Measurements from ENCODE around the gene CDHR4. TPM values are rescaled to one million over a fixed set of nuclear protein-coding genes. Genes with fewer than 3 reads are reported as not detected.
A peak's percentile ranks its signal among the peaks of the same experiment; 100 is the strongest.
"Not testable (repeated sequence)": the region's sequence is repeated elsewhere in the genome, so short reads cannot be mapped to it uniquely, and the experiment has no call there.

CDHR4 gene
- total and polyA plus RNA-seq, 3 donors from 2014 or later: 5.5 to 11.7 (median 5.9) TPM

DNA sequence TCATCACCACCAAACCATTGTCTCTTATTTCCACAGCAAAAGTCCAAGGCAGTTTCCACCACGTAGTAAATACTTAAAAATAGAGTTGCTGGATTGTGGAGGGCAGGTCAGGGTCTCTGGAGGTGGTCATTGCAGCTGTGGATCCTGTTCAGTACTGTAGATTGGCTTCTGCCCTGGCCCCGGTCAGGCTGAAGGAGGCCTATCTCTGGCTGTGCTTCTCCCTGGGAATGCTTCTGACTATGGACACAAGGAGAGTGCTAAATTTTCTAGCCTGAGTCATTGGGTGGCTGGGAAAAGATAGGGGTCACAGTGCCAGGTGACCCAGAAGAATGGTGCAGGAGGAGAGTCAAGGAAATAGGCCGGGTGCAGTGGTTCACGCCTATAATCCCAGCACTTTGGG, 49.6 kb downstream of the CDHR4 start:
- no peak for DNase-seq
- Histone ChIP-seq H3K27ac (peak overlapping the region; percentile 9 to 70), H3K4me1 (peaks cover 45% of the 10 kb centered on the region), H3K9me3 (no peaks in the 10 kb centered on the region), H3K36me3 (ENCODE audit: low read depth, missing control alignments) (peaks cover 3% of the 10 kb centered on the region), H3K27me3 (no peaks in the 10 kb centered on the region), H3K4me3 (no peak overlapping the region)
- no peak for TF ChIP-seq POLR2A (IDR thresholded peaks at IDR 0.05)
- TF ChIP-seq, protein P1, sequence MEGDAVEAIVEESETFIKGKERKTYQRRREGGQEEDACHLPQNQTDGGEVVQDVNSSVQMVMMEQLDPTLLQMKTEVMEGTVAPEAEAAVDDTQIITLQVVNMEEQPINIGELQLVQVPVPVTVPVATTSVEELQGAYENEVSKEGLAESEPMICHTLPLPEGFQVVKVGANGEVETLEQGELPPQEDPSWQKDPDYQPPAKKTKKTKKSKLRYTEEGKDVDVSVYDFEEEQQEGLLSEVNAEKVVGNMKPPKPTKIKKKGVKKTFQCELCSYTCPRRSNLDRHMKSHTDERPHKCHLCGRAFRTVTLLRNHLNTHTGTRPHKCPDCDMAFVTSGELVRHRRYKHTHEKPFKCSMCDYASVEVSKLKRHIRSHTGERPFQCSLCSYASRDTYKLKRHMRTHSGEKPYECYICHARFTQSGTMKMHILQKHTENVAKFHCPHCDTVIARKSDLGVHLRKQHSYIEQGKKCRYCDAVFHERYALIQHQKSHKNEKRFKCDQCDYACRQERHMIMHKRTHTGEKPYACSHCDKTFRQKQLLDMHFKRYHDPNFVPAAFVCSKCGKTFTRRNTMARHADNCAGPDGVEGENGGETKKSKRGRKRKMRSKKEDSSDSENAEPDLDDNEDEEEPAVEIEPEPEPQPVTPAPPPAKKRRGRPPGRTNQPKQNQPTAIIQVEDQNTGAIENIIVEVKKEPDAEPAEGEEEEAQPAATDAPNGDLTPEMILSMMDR (IDR thresholded peaks at IDR 0.05): no peak
- intact Hi-C loops (cut with DNase I; ENCODE audit: low total_unique reads): no loop called here
- 85 to 91% methylated on average over 4 of the region's 4 CpGs for WGBS, 2 donors

DNA sequence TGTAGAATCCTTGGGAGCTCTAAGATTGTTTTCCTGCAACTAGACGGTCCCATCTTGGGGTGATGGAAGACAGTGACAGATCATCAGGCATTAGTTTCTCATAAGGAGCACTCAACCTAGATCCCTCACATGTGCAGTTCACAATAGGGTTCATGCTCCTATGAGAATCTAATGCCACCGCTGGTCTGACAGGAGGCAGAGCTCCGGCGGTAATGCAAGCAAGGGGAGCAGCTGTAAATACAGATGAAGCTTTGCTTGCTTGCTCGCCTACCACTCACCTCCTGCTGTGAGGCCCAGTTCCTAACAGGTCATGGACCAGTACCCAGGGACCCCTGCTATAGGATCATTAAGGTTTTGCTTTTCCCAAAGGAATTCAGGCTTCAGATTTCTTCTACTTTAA, 50.8 kb downstream of the CDHR4 start:
- WGBS, 2 donors: 88 to 93% methylated on average over 5 of the region's 5 CpGs

DNA sequence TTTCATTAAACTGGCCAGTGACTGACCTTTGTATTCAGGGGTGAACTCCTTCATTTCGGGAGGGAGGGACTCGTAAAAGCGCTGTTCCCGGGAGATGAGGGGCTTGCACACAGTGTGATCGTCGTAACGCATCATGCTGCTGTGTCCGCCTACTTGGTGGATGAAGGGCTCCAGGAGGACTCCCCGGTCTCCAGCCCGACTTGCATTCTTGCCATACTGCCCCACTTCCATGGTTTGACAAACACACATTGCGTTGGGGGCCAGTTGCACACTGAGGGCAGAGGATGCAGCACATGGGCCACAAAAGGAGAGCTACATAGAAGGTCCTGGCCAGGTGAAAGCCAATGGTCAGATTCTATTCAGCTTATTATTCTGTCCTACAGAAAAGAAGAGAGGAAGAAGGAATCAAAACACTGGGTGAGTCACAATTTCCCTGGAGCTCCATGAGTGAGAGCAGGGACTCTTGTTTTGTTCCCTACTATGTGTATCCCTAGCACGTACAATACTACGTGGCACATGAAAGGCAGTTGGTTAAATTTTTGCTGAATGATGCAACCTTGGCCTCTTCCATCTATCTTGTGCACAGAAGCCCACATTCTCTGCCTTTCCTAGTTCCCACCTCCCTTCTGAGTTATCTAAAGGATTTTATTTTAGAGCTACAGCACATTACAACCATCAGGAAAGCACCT, 51.7 kb downstream of the CDHR4 start:
- DNase-seq: no peak
- Histone ChIP-seq H3K4me3 (no peak overlapping the region), H3K36me3 (ENCODE audit: low read depth, missing control alignments) (peaks cover 3% of the 10 kb centered on the region), H3K27me3 (no peaks in the 10 kb centered on the region), H3K9me3 (no peaks in the 10 kb centered on the region), H3K4me1 (peaks cover 29% of the 10 kb centered on the region), H3K27ac (peak overlapping the region; percentile 20 to 25)
- TF ChIP-seq, protein P1 (IDR thresholded peaks at IDR 0.05): no peak
- TF ChIP-seq POLR2A (IDR thresholded peaks at IDR 0.05): no peak
- WGBS, 2 donors: 83 to 85% methylated on average over 13 of the region's 13 CpGs
- intact Hi-C loops (cut with DNase I; ENCODE audit: low total_unique reads): no loop called here

More for the DNA sequence above, 50.8 kb downstream of the CDHR4 start:
- H3K9me3 ChIP-seq; H3K36me3 ChIP-seq (ENCODE audit: low read depth, missing control alignments); H3K4me3 ChIP-seq; H3K27ac ChIP-seq; DNase-seq; H3K27me3 ChIP-seq; intact Hi-C loops (cut with DNase I; ENCODE audit: low total_unique reads): not testable (repeated sequence)
- H3K4me1 ChIP-seq: peaks cover 38% of the 10 kb centered on the region

DNA sequence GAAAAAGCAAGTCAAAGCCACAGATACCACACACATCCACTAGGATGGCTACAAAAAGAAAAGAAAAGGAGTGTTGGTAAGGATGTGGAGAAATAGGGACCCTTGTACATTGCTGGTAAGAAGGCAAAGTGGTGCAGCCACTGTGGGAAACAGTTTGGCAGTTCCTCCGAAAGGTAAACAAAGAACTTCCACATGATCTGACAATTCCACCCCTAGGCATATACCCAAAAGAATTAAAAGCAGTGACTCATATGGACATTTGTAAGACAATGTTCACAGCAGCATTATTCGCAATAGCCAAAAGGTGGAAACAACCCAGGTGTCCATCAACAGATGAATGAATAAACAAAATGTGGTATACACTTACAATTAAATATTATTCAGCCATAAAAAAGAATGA, 53.7 kb downstream of the CDHR4 start:
- no peak for DNase-seq
- intact Hi-C loops (cut with DNase I; ENCODE audit: low total_unique reads): no loop called here
- H3K4me1 ChIP-seq: peaks cover 20% of the 10 kb centered on the region
- WGBS, 2 donors: 81 to 92% methylated on average over 2 of the region's 2 CpGs
- no peak overlapping the region for H3K4me3 ChIP-seq
- no peaks in the 10 kb centered on the region for H3K9me3 ChIP-seq
- TF ChIP-seq POLR2A (IDR thresholded peaks at IDR 0.05): no peak
- TF ChIP-seq, protein P1 (IDR thresholded peaks at IDR 0.05): no peak
- H3K36me3 ChIP-seq (ENCODE audit: low read depth, missing control alignments): peaks cover 3% of the 10 kb centered on the region
- H3K27ac ChIP-seq: no peak overlapping the region
- no peaks in the 10 kb centered on the region for H3K27me3 ChIP-seq

Small RNA genes lying within 50 kb of the gene (microRNA-seq; reads per million reads assigned to microRNA genes)
- gene MIR5193 (ENCODE audit: borderline number of aligned reads in 2 of 2, borderline replicate concordance in 1 of 2): 0.70 to 2.1 reads per million in 2 donors

Small RNA genes lying within 50 kb of the gene (small RNA-seq; reads per million reads assigned to genes)
- 0 reads per million in 2 donors for gene COX6CP14

Other genes starting within 250 kb of the CDHR4 start
- gene BSN, start 245.4 kb downstream of the CDHR4 start, total RNA-seq: 10 to 100 TPM; 18.9 to 25.3 TPM
- gene BSN, start 245.4 kb downstream of the CDHR4 start, polyA plus RNA-seq (ENCODE audit: insufficient read depth, low read depth, low replicate concordance): 9.9 TPM
- 10 to 100 TPM; 76.7 to 94.5 TPM for gene APEH, start 125.5 kb downstream of the CDHR4 start, total RNA-seq
- 72.3 TPM for gene APEH, start 125.5 kb downstream of the CDHR4 start, polyA plus RNA-seq (ENCODE audit: insufficient read depth, low read depth, low replicate concordance)
- 10 to 100 TPM; 60.3 to 67.1 TPM for gene MST1, start 110.4 kb downstream of the CDHR4 start, total RNA-seq
- 73.4 TPM for gene MST1, start 110.4 kb downstream of the CDHR4 start, polyA plus RNA-seq (ENCODE audit: insufficient read depth, low read depth, low replicate concordance)
- gene RNF123, start 110.3 kb downstream of the CDHR4 start, total RNA-seq: 10 to 100 TPM; 72.4 to 79.7 TPM
- gene RNF123, start 110.3 kb downstream of the CDHR4 start, polyA plus RNA-seq (ENCODE audit: insufficient read depth, low read depth, low replicate concordance): 54.7 TPM
- 10 to 100 TPM in 1 of 2 donors, 1 to 10 TPM in 1; 8.8 to 14.8 TPM for gene AMIGO3, start 80.2 kb downstream of the CDHR4 start, total RNA-seq
- gene AMIGO3, start 80.2 kb downstream of the CDHR4 start, polyA plus RNA-seq (ENCODE audit: insufficient read depth, low read depth, low replicate concordance): 3.0 TPM
- 10 to 100 TPM; 15.7 to 23.4 TPM for gene GMPPB, start 75.9 kb downstream of the CDHR4 start, total RNA-seq
- 16.8 TPM for gene GMPPB, start 75.9 kb downstream of the CDHR4 start, polyA plus RNA-seq (ENCODE audit: insufficient read depth, low read depth, low replicate concordance)
- gene IP6K1, start 13.3 kb downstream of the CDHR4 start, total RNA-seq: 100 to 1,000 TPM in 1 of 2 donors, 10 to 100 TPM in 1; 97.4 to 134 TPM
- 96.0 TPM for gene IP6K1, start 13.3 kb downstream of the CDHR4 start, polyA plus RNA-seq (ENCODE audit: insufficient read depth, low read depth, low replicate concordance)
- 1 to 10 TPM; 5.1 to 6.3 TPM for gene INKA1, start 3.4 kb upstream of the CDHR4 start, total RNA-seq
- 4.0 TPM for gene INKA1, start 3.4 kb upstream of the CDHR4 start, polyA plus RNA-seq (ENCODE audit: insufficient read depth, low read depth, low replicate concordance)
- gene UBA7, start 14.1 kb upstream of the CDHR4 start, total RNA-seq: 10 to 100 TPM; 34.0 to 49.7 TPM
- 27.2 TPM for gene UBA7, start 14.1 kb upstream of the CDHR4 start, polyA plus RNA-seq (ENCODE audit: insufficient read depth, low read depth, low replicate concordance)
- gene TRAIP, start 56.7 kb upstream of the CDHR4 start, total RNA-seq: 10 to 100 TPM; 15.8 to 21.3 TPM
- 16.0 TPM for gene TRAIP, start 56.7 kb upstream of the CDHR4 start, polyA plus RNA-seq (ENCODE audit: insufficient read depth, low read depth, low replicate concordance)
- 1 to 10 TPM; 1.2 to 2.3 TPM for gene CAMKV, start 70.0 kb upstream of the CDHR4 start, total RNA-seq
- gene CAMKV, start 70.0 kb upstream of the CDHR4 start, polyA plus RNA-seq (ENCODE audit: insufficient read depth, low read depth, low replicate concordance): 4.0 TPM
- gene MST1R, start 104.0 kb upstream of the CDHR4 start, total RNA-seq: 10 to 100 TPM in 1 of 2 donors, 1 to 10 TPM in 1; 7.6 to 11.2 TPM
- gene MST1R, start 104.0 kb upstream of the CDHR4 start, polyA plus RNA-seq (ENCODE audit: insufficient read depth, low read depth, low replicate concordance): 15.9 TPM
- 10 to 100 TPM; 16.4 to 17.3 TPM for gene MON1A, start 129.9 kb upstream of the CDHR4 start, total RNA-seq
- 23.9 TPM for gene MON1A, start 129.9 kb upstream of the CDHR4 start, polyA plus RNA-seq (ENCODE audit: insufficient read depth, low read depth, low replicate concordance)
- 100 to 1,000 TPM; 212 to 229 TPM for gene RBM6, start 140.3 kb upstream of the CDHR4 start, total RNA-seq
- gene RBM6, start 140.3 kb upstream of the CDHR4 start, polyA plus RNA-seq (ENCODE audit: insufficient read depth, low read depth, low replicate concordance): 104 TPM

Data from testis (tissue), 3 donors.